NCI-H2171 treated with DMSO at 0.1 percent for 48 hours (cell line): ENCODE measurements around the gene PAPPA.

Experiments
- DNase-seq: peaks from one replicate; lab custom pipeline; 2025; lab: John Stamatoyannopoulos, UW

The PAPPA gene

DNA sequence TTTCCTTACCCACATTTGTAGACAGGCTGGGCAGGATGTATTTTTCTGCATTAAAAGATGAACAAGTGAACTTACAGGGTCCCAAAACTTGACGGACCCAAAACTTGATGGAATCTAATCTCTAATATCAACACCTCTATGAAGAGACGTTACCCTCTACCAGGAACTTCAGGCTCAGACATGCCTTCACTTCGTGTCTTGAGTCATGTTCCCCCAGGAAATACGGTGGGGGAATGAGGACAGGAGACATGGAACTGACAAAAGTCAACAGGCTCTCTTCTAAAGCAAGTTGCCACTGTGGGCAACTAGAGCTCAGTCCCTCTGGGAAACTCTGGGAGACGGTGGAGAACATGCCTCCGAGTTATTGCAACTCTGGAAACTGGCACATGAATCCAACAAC is 196.1 kb downstream of the PAPPA start:
- DNase-seq = no peak

DNA sequence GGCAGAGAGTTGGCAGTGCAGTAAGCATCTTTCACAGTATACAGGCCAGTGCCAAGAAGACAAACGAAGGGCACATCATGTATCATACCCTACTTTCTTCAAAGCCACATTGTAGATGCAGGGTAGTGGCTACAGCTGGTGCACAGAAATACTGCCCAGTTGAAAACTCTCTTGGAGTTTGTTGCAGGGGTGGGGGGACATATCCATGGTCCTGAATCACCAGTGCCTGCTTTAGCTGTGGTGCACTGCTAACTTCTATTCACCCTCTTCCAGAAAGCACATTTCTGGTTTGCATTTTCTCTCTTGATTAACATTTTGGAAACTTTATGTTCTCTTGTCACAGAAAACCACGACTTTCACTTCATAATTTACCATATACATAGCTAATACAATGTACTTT is 196.6 kb downstream of the PAPPA start:
- no peak for DNase-seq

DNA sequence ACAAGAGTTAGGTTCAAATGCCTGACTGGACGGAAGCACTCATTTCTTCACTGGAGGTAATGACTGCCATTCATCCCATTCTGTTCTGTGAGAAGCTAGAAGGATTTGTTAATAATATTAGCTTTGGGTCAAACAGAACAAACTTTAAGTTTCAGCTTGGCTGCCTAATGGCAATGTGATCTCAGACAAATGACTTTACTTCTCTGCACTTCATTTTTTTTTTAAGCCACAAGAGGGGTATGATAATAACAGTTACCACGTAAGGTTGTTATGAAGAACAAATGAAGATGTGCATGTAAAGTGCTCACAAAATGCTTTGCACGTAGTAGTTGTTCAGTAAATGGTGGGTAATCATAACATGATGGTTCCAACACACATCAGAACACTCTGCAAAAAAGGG is 199.4 kb downstream of the PAPPA start:
- DNase-seq = no peak

DNA sequence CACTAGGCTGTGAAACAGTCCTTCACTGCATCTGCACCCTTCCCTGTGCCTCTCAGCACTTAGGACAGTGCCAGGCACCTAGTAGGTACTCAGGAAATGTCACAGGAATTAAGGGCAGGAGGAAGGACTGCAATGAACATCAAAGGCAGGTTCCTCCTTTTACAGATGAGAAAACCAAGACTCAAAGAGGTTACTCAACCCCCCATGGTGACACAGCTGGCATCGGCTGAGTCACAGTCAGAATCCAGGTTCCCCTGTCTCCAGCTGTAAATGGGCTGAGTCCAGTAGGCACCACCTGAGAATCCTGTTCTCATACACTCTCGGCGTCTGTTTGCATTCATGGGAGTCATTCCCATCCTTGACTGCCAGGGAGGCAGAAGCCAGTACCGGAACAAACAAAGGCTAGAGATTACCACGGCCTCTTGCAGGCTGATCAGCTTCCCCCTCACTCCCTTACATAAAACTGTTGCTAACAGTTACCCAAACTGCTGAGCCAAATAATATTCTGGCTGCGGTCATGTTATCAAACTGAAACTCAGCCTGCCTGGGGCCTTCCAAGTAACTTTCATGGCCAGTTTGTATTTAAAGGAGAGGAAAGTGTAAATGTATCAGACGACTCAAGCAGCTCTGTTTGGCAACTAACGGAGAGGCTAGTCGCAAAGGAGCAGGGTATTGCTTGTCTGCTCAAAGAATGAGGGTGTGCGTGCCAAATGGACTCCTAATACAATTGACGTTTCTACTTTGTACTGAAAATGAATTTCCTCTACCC is 201.7 kb downstream of the PAPPA start:
- DNase-seq = peak; percentile 7

DNA sequence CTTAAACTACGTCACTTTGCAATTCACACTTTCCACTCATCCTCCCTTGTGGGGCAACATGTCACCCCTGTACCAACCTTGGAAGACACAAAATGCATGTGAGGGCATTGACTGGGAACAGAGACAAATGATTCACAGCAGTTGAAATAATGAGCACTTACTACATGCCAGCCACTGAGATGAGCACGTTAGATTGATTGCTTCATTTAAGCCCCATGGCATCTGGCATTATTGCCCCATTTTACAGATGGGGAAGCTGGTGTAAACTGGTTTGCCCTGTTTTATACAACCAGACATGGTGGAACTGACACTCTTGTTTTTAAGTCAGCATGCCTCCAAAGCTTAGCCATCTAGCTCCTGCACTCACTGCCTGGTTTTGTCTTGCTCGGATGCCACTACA is 204.7 kb downstream of the PAPPA start:
- DNase-seq = no peak

DNA sequence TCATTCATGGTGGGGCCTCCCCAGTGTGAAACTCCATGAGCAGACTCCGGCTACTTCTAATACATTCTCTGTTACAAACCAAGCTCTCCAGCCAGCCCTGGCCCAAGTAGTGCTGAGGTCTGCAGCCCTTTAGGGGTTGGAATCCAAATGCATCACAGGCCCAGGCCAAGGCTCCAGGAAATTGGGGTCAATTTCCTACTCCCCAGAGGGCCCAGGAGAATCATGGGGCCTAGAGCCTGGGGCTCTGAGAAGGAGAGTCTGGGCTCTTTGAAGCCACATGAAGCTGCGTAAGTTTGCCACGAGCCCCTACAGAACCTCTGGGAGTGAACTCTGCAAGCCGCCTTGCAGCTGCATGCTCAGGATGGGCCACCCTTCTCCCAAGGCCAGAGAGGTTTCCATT is 206.4 kb downstream of the PAPPA start:
- no peak for DNase-seq

DNA sequence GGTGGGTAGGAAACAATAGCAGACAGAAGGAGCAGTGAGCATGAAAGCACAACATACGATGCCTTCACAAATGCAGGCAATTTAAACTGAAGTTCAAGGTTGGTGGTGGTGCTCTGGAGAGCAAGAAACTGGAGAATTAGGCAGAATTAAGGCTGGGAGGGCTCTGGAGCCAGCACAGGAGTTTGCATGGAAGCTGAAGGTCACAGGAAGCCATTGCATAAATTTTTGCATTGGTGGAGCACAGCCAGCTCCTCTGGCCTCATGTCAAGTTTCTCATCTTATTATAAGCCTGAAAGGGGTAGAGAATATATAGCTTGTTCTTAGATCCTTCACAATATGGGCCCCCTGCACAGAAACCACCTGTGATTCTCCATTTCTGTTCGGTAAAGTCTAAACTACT is 207.4 kb downstream of the PAPPA start:
- no peak for DNase-seq

DNA sequence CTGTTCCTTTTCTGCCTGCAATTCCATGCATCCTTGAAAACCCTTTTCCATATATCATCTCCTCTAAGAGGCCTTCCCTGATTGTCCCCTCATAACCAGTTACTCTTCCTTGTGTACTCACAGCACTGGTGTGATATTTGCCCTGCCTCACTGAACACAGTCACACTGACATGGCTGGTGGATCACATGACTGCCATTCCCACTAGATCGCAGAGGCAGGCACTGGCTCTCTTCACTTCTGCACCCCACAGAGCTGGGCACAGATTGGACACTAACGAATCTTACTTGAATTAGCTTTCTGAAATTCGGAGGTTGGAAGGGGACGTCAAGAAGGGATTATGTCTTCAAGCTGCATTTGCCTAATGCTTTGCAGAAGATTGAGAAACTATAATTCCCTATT is 208.0 kb downstream of the PAPPA start:
- DNase-seq = peak; percentile 6

DNA sequence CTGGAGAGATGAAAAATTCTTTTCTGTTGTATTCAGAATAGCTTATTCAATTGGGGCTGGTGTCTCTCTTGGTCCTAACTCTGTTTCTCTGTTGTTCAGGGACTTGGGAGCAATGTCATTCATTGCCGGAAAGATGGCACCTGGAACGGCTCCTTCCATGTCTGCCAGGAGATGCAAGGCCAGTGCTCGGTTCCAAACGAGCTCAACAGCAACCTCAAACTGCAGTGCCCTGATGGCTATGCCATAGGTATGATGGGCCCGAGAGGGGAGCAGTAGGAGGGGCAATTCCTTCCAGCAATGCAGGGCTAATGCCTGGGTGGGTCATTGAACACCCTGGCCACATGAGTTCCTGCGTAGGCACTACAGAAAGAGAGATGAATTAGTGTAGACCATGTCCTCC is 208.9 kb downstream of the PAPPA start:
- no peak for DNase-seq

DNA sequence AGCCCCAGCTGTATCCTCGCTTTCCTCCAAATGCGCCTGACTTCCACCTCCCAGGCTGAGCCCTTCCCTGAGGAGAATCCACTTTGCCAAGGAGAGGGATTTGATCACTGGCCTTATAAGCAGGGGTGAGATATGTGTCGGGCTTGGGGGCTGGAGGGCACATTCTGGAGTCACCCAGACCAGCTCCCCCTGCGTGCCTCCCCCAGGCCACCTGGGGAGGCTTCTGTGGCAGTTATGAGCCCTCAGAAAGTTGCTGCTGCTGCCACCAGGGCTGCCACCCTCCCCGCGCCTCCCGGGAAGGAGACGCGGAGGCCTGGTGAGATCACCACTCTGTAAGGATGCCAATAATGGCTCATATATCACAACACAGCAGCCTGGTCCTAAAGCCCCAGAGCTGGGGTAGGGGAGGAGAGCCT is 211.5 kb downstream of the PAPPA start:
- peak; percentile 88 for DNase-seq

DNA sequence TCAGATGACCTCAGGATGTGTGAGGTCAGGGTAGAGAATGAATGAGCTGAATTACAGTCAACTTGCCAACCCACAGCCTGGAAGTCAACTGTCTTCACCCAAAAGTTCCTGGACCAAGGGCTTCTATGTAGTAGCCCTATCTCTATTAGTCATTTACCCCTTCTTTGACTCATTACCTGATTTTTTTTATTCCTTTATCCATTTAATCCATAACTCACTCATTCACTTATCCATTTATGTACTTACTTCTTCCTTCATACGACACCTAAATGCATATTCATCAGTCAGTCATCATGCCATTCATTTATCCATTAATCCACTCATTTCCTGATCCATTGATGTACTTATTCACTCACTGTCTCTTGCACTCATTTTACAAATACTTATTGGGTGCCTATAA is 212.7 kb downstream of the PAPPA start:
- DNase-seq = no peak

DNA sequence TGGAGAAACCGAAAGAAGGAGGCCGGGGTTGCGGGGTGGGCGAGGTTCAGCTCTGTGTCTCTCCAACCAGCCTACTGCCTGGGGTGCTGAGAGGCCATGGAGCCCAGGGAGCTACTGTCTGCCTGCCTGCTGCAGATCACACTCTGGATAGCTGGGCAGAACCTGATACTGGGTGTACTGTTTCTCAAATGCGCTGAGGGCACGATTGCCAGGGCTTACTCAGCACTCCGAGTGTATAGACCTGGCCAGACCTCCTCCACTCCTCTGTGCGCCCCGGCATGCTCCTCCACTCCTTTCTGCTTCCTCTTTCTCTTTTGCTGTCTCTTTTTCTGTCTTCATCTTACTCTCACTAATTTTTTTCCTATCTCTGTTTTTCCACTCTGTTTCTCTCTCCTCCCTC is 215.1 kb downstream of the PAPPA start:
- DNase-seq = no peak

DNA sequence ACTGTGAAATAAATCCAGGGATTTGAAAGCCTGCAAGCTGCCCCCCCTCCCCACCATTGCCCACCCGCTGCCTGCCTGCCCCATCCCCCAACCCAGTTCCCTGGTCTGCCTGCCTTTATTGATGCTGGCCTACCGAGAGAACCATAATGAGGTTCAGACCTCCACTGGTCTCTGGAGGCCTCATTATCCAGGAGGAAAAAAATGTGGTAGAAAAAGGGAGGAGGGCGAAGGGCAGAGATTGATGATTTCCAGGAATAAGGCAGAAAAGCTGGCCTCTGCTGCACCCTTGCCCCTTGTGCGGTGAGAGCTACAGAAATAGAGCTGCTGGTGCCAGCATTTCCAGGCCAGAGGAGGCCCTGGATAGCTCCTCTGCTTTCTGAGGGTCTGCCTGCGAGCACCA is 216.1 kb downstream of the PAPPA start:
- peak; percentile 20 for DNase-seq

DNA sequence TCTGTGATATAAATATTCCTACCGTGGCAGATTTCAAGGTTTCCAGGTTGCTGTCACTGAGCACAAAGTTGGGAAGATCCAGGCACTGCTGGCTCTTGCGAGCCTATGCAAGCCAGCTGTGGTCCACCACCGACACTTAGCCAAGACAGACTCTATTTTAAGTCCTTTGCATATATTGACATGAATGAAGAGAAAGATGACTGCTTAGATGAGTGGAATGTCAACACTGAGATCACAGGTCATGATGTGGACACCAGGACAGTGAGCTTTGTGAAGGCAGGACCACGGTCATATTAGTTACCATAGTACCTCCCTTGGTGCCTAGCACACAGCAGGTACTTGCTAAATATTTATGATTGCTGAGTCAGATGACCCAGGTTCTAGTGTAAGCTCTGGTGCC is 217.0 kb downstream of the PAPPA start:
- DNase-seq = no peak

DNA sequence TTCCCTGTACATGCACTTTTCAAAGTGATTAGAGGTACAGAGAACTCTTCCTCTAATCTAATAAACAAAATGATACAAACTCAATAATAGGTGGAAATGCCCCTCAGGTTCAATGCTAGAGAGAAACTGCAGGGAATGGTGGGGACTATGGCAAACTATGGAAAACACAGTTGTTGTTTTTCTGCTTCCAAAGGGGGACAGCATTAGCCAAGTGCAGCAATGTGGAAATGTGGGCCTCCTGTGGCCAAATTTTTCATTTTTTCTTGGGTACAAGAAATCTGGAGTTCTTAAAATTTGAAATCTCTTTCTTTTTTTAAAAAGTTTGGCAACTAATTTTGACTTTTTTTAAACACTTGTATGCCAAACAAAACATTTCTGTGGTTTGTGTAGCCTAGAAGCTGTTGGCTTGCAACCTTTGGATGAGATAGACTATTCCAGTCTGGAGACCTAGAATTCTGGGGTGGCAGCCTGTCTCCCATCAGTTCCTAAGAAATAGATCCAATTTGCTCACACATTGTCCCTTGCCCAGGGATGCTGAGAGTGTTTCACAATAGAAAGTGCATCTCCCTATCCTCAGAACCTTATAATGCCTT is 218.6 kb downstream of the PAPPA start:
- no peak for DNase-seq

DNA sequence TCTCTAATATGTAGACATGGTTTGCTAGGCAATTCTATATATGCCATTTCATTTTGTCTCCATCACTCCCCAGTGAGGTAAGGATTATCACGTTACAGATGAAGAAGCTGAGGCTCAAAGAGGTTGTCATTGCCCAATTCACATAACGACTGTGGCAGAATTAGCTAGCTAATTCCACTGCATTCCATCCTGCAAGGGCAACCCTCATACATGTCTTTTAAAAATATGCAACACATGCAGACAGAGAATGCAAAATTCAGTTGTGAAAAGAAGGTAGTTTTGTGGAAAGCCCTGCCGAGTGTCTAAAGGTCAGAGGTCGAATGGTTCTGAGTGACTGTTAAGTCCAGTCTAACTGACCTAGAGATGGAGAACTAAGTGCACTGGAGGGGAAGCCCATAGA is 219.2 kb downstream of the PAPPA start:
- DNase-seq = no peak

DNA sequence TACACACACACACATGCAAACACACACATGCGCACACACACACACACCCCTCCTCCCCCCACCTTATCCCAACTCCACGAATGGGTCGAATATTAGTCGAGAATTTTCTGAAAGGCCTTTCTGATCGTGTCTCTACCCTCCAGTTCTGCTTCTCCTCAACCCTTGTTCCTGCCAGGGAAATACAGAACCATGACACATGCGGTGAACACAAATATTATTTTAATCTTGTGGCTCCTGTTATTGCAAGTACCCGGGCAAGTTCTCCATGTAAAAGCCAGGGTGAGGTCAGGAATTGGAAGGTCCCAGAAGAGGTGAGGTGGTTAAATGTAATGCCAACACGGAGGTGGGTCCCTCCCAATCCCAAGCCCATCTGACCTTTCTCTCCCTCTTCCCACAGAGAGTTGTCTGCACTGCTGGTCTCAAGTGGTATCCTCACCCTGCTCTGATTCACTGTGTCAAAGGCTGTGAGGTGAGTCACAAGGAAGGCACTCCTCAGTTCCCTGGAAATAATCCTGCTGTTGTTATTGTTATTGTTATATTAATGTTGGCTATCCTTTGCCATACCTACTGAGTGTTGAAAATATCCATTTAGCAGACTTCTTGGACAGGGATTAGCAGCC is 223.7 kb downstream of the PAPPA start:
- no peak for DNase-seq

DNA sequence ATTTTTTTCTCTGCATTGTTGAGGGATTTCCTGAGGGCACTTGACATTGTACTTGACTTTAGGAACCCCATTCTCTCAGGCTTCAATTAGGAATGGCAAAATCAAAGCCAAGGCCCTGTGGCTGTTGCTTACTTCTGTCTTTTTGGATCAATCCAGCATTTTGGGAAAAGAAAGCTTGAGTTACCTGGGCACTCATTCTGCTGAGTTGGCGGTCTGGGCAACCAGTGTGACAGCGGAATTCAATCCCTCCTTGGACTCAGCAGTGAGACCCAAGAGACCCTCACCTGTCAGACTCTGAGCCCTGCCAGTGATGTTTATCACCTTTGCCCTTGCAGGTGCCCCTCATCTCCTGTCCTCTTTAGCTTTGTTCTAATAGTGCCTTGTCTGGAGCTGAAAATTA is 225.3 kb downstream of the PAPPA start:
- DNase-seq = no peak

DNA sequence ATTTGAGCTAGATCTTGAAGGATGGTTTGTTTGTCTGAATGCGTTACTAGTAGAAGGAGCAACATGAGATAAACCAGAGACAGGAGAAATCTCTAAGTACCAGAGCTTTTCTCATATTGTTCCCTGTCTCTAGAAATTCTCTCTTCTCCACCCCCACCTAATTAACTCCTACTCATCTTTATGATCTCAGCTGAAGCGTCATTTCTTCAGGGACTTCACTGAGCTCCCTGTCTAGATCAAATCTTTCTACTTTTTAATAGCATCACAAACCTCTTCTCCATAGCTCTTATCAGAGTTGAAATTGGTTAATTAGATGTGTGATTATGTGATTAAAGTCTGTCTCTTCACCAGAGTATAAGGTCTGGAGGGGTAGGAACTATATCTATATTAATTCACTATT is 226.2 kb downstream of the PAPPA start:
- no peak for DNase-seq

DNA sequence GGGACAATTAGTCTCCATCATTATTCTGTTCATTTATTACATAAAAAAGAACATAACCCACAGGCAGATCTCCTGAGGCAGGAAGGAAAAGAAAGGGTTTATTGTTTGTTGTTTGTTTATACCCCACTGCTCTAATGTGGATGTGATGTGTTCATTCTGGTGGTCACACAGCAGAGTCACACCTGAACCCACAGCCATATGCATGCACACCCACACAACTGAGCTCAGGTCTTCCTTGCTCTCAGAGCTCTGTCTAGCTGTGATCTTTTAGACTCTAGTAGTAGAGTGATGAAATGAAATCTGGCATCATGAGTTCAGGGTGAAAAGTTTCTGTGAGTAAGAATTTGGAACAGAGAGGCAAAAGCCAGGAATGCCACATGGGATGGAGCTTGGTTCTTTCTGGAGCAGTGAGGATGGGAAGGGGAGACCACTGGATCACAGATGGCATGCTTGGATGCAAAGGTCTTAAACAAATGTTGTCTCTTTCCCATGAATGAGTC is 227.0 kb downstream of the PAPPA start:
- no peak for DNase-seq

DNA sequence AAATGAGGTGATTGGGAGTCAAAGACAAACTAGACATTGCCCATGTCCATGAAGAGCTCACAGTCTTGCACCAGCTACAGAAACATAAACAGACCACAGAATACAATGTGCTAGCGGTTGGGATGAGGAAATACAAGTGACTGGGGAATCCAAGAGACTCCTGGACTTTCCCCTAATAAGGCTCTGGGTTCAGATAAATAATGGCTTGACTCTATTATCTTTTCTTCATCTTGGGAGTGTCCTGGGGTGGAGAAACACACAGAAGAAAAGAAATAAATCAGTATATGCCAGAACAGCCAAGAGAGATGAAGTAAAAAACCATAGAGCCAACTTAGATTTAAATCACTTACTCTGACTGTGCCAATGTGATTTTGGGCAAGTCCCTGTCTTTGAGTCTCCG is 227.8 kb downstream of the PAPPA start:
- DNase-seq = no peak

DNA sequence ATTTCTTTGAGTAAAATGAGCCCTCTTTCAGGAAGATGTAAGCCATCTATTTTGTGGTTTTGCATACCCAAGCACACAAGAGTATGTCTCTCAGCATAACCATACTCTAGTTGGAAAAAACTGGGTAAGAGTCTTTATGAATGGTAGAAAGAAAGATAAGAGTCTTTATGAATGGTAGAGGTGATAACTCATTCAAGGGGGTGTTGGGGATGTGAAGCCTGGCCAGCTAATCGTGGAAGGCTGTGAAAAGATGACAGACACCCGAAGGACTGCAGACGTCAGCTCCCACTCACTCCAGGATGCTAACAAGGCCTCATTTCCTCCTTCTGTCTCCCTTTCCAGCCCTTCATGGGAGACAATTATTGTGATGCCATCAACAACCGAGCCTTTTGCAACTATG is 228.5 kb downstream of the PAPPA start:
- no peak for DNase-seq

DNA sequence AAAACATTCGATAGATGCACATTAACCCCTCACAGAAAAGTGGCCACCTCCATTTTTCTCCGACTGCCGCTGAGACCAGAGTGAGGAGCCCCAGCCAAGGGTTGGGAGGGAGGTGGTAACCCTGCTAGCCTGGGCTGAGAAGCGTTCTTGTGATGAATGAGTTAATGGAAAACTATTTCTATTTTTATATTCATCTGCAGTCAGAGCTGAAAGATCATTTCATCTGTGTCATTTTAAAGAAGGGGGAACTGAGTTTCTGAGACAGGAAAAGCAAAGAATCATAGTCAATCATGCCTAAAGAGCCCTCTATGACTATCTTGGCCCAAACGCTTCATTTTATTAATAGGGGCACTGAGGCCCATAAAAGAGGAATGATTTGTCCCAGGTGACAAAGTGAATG is 229.5 kb downstream of the PAPPA start:
- no peak for DNase-seq

DNA sequence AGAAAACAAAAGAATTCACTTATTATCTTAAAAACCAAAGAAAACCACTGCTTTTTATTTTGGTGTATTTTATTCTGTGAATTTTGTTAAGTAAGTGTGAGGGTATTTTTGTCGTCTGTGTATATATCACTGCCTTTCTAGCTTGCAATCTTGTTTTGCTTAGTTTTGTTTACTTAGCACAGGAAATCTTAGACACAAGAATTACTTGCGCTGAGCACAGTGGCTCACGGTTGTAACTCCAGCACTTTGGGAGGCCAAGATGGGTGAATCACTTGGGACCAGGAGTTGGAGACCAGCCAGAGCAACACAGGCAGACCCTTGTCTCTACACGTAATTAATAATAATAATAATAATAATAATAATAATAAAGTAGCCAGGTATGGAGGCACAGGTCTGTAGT is 230.3 kb downstream of the PAPPA start:
- no peak for DNase-seq
